PFSK-1 (cell line): ENCODE data around the gene HIVEP2.

ENCODE experiments used
- POLR2AphosphoS5 ChIP-seq: IDR thresholded peaks from 2 replicates; pipeline ENCODE4 v1.6.1; 2012; ENCODE audit warnings: low read depth, mild to moderate bottlenecking, control low read depth, low read length, moderate library complexity
- TAF1 ChIP-seq: IDR thresholded peaks from 2 replicates; pipeline ENCODE4 v1.6.1; 2012; ENCODE audit warnings: low read length, control low read depth, borderline replicate concordance; ENCODE audit not compliant: insufficient read depth

DNA sequence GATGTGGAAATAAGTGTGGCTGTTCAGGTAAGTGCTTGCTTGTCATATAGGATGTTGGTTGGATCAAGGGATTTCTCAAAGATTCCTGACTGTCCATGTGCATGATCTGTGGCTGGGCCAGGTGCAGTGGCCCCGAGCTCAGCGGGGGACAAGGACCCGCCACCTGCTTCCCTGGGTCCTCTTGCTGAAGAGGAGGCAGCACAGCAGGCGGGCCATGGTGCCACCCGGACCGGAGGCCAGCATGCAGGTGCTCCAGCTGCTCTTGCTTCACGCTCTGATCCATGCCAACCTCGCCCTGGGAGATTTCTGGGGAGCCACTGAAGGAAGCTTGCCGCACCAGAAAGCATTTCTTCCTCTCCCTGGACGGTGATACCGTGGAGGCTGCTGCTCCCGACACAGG is 173.8 kb downstream of the HIVEP2 start:
- TF ChIP-seq TAF1, result no peak
- no peak for TF ChIP-seq POLR2AphosphoS5
